GM15510 (cell line): ENCODE measurements around the gene KAT2A.

Experiments
- POLR2A ChIP-seq: IDR thresholded peaks from 3 replicates; pipeline ENCODE4 v1.6.1; 2011; ENCODE audit warnings: borderline replicate concordance; ENCODE audit not compliant: insufficient read length; ENCODE audit errors: extremely low read depth

The KAT2A gene

GRCh38 chr17:42092939-42093338 lies 28.2 kb downstream of the KAT2A start:
- TF ChIP-seq POLR2A: no peak

- no peak for TF ChIP-seq POLR2A
Measured at GRCh38 chr17:42090964-42091790, 30.0 kb downstream of the KAT2A start.

GRCh38 chr17:42088736-42089135 lies 32.4 kb downstream of the KAT2A start:
- no peak for TF ChIP-seq POLR2A

GRCh38 chr17:42087736-42088705 lies 33.1 kb downstream of the KAT2A start:
- TF ChIP-seq POLR2A: no peak

- no peak for TF ChIP-seq POLR2A
Measured at GRCh38 chr17:42087042-42087701, 34.0 kb downstream of the KAT2A start.

GRCh38 chr17:42081516-42082129 lies 39.5 kb downstream of the KAT2A start:
- TF ChIP-seq POLR2A: no peak

GRCh38 chr17:42079541-42079940 lies 41.6 kb downstream of the KAT2A start:
- TF ChIP-seq POLR2A: no peak

GRCh38 chr17:42078396-42079043 lies 42.6 kb downstream of the KAT2A start:
- no peak for TF ChIP-seq POLR2A

GRCh38 chr17:42077755-42078154 lies 43.4 kb downstream of the KAT2A start:
- TF ChIP-seq POLR2A: no peak

- TF ChIP-seq POLR2A: no peak
Measured at GRCh38 chr17:42076797-42077559, 44.2 kb downstream of the KAT2A start.

- no peak for TF ChIP-seq POLR2A
Measured at GRCh38 chr17:42075789-42076188, 45.4 kb downstream of the KAT2A start.

GRCh38 chr17:42072323-42073187 lies 48.6 kb downstream of the KAT2A start:
- TF ChIP-seq POLR2A: no peak
